Colon (tissue), 2 donors: ENCODE results near the gene EXOC4.

Experiments used
- FAIRE-seq: peaks from 2 replicates; lab custom pipeline; 2012; peaks lifted over from hg19 to GRCh38; lab: Jason Lieb, UNC
- donor health status: control.
- donor health status: control.

The EXOC4 gene

DNA sequence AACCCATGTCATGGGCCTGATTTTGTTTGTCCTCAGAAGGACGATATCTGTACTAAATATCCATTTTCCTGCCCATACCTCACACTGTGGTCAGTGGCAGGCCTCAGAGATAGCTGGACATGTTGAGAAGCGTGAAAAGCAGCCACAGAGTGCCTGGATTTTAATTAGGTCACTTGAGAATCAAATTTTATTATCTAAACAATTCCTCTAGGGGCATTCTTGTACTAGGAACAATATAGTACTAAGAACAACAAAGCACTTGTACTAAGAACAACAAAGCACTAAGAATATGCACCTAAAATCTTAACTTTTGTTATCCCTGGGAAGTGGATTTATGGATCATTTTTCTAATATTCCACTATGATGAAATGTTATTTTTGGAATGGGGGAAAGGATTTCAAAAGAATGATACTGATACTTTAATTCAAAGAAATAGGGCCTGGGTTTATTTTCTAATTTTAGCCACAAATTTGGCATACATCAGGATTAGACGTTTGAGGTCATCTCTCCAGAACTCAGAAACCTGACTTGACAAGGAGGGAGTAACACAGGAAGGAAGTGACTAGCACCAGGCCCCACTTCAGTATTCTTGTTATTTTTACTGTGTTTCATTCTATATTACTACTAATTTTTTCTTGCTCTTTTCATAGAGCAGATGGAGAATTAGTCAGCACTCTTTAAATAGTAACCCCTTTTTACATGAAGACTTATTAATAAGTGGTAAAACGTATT, 112.2 kb downstream of the EXOC4 start:
- no peak for FAIRE-seq

- no peak for FAIRE-seq
Measured at GRCh38 chr7:133365917-133366316, 113.0 kb downstream of the EXOC4 start.

GRCh38 chr7:133367561-133367960, 114.7 kb downstream of the EXOC4 start:
- FAIRE-seq: no peak

GRCh38 chr7:133369130-133369529, 116.3 kb downstream of the EXOC4 start:
- FAIRE-seq: no peak

- FAIRE-seq: no peak
Measured at GRCh38 chr7:133371616-133372015, 118.7 kb downstream of the EXOC4 start.

GRCh38 chr7:133372337-133372736, 119.5 kb downstream of the EXOC4 start:
- no peak for FAIRE-seq

DNA sequence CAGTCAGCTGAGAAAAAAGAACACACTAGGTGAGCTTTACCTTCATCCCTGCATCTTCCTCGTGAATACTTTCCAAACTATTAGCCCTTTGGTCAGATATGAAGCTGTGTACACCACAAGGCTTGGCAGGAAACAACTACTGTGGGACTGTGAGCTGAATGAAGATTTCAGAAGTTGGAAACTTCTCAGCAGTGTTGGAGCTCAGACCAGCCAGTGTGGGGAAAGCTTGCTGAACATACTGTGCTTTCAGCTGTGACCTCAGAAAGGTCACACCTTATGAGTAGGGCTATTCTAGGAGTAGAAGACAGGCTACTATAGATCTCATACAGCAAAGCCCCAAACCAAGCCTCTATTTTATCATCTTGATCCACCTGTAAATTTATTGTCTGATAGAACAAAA, 123.6 kb downstream of the EXOC4 start:
- FAIRE-seq: no peak

- FAIRE-seq: no peak
Measured at GRCh38 chr7:133381965-133382364, 129.1 kb downstream of the EXOC4 start.

- no peak for FAIRE-seq
Measured at GRCh38 chr7:133382775-133383559, 130.1 kb downstream of the EXOC4 start.

DNA sequence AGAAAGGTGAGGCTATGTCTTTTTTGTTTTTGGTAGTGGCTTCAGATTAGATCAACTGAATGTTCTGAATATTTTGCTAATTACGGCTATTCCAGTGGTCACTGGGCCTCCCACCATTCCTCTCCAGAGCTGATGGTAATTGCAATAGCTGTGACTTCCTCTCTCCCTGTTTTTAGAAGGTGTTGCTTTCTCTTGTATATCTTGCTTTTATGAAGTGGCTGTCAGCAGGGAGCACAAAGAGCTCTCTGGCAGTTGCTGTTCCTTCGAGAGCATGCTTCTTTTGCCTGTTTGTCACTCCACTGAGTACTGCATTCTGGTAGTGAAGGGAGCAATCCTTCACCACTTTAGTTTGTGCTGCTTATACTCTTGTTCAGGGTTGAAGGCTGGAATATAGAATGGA, 133.3 kb downstream of the EXOC4 start:
- no peak for FAIRE-seq

GRCh38 chr7:133389727-133390126, 136.8 kb downstream of the EXOC4 start:
- FAIRE-seq: no peak

DNA sequence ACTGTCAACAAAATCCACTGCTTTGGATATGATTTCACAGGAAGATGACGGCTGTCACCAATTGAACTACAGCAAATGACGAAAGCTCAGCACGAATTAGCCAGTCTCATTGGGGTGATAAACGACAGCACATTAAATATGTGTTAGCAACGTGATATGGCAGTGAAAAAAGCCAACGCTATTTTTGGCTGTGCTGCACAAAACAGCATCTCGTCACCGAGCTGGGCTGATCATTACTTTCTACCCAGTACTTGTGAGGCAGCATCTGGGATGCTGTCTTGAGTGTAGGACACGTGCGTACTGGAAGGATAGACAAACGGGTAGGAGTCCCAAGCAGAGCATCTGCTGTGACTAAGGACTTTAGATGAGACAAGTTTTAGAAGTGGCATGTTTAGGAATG, 138.3 kb downstream of the EXOC4 start:
- FAIRE-seq: no peak

DNA sequence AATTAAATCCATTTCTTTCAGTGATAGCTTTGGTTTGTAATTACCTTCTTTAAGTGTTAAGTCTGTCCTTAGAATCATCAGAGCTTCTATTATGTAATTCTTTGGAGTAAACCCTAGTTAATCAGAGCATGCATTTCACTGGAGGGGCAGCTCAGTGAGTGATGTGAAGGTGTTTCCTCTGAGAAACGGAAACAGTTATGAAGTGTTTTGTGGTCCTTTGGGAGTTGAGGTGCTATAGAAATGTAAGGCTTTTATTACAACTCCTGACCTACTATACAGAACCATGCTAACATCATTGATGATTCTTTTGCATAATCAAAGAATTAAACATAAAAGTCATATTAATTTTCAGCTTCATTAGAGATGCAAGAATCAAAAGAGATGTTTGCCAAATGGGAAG, 141.5 kb downstream of the EXOC4 start:
- FAIRE-seq: no peak

DNA sequence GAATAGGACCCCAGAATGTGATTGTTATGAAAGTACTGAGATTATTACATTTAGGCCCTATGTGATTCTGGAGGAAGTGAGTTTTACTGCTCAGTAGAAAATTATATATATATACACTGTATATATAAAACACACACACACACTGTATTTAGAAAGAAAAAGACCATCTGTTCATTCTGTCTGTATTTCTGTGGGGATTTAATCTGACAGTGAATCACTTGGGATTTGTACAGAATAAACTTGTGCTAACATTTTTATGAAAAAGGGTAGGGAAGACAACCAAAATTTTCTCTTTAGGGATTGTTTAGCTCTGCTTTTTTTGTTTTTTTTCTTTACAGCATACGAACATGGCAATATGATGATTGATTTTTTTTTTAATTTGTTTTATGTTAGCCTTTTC, 142.7 kb downstream of the EXOC4 start:
- FAIRE-seq: no peak

DNA sequence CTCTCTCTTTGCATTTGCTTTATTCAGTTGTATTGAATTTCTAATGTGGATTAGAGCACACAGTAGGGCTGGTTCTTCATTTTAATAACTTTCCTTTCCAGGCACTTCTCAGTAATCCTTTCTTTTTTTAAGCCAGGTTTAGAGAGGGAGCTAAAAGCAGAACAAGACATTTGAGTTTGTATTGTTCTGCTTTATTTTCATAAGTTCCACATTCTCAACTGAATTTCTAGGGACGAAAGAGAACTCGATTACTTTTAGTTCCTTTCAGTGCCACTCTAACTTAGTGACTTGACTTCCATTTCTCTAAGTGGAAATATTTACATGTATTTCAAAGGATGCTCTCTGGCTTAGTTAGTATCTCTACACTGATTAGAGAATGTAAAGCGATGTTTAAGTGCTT, 145.6 kb downstream of the EXOC4 start:
- FAIRE-seq: no peak

GRCh38 chr7:133401225-133401624, 148.3 kb downstream of the EXOC4 start:
- FAIRE-seq: no peak

- FAIRE-seq: no peak
Measured at GRCh38 chr7:133408212-133408611, 155.3 kb downstream of the EXOC4 start.

- FAIRE-seq: no peak
Measured at GRCh38 chr7:133409421-133409820, 156.5 kb downstream of the EXOC4 start.

DNA sequence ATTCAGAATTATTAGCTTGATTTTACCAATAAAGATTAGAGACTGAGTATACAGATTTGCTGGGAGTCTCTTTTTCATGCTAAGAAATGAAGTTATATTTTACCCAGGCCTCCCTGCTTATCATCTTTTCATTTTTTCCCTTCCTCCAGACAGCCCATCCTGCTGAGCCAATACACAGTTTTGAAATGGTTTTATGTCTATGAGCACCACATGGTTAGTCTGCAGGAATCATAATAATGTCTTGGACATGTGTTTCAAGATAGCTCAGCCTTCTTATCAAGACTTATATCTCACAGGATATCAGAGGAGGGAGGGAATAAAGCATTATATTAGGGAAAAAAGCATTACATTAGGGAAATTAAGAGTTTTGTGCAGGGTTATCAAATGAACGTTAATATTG, 157.1 kb downstream of the EXOC4 start:
- no peak for FAIRE-seq

- no peak for FAIRE-seq
Measured at GRCh38 chr7:133411395-133411794, 158.5 kb downstream of the EXOC4 start.

GRCh38 chr7:133412942-133413341, 160.1 kb downstream of the EXOC4 start:
- no peak for FAIRE-seq

GRCh38 chr7:133419041-133419440, 166.2 kb downstream of the EXOC4 start:
- FAIRE-seq: no peak

GRCh38 chr7:133423618-133424017, 170.7 kb downstream of the EXOC4 start:
- FAIRE-seq: no peak

- no peak for FAIRE-seq
Measured at GRCh38 chr7:133428326-133428725, 175.4 kb downstream of the EXOC4 start.
